Thyroid gland (tissue), 4 donors: ENCODE measurements around the gene DNMT3A.

ENCODE experiments used
- POLR2A ChIP-seq, 2 donors: fragments of 450-650 bp; IDR thresholded peaks; one replicate each; pipeline ENCODE4 v1.6.1; 2017; ENCODE audit warnings: antibody characterized with exemption in 2 of 2, mild to moderate bottlenecking in 2 of 2, moderate library complexity in 1 of 2
- TF ChIP-seq, protein P1 (sequence below), 6 experiments: fragments of 200-600 bp in 3 of 6; fragments of 450-650 bp in 3 of 6; sonication (generic) in 3 of 6; IDR thresholded peaks; one replicate each; pipeline ENCODE4 v1.5.1; 2016 to 2019; ENCODE audit warnings: antibody characterized with exemption in 6 of 6, mild to moderate bottlenecking in 2 of 6, inconsistent platforms in 1 of 6, moderate library complexity in 1 of 6

DNA sequence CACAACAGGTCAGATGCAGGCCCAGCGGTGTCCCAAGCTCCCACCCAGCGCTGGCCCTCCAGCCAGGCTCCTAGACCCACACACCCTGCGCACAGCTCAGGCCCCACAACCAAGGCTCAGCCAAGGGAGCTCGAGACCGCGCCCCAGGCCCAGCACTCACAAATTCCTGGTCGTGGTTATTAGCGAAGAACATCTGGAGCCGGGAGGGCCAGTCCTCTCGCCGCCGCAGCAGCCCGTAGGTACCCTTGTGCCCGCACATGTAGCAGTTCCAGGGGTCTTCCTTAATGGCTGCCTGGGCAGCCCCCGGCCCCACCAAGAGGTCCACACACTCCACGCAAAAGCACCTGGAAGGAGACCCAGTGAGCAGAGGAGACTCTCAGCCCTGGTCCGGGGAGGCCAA is 97.7 kb downstream of the DNMT3A start:
- TF ChIP-seq, protein P1, sequence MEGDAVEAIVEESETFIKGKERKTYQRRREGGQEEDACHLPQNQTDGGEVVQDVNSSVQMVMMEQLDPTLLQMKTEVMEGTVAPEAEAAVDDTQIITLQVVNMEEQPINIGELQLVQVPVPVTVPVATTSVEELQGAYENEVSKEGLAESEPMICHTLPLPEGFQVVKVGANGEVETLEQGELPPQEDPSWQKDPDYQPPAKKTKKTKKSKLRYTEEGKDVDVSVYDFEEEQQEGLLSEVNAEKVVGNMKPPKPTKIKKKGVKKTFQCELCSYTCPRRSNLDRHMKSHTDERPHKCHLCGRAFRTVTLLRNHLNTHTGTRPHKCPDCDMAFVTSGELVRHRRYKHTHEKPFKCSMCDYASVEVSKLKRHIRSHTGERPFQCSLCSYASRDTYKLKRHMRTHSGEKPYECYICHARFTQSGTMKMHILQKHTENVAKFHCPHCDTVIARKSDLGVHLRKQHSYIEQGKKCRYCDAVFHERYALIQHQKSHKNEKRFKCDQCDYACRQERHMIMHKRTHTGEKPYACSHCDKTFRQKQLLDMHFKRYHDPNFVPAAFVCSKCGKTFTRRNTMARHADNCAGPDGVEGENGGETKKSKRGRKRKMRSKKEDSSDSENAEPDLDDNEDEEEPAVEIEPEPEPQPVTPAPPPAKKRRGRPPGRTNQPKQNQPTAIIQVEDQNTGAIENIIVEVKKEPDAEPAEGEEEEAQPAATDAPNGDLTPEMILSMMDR (IDR thresholded peaks at IDR 0.05) = no peak
- no peak for TF ChIP-seq POLR2A (IDR thresholded peaks at IDR 0.05)
